Measurements from ENCODE around the gene SLC16A12. TPM values are rescaled to one million over a fixed set of nuclear protein-coding genes. Genes with fewer than 3 reads are reported as not detected.
A peak's percentile ranks its signal among the peaks of the same experiment; 100 is the strongest.

The SLC16A12 gene
- total RNA-seq, 1 donor from 2014 or later: not detected

GRCh38 chr10:89502549-89502948, 32.8 kb downstream of the SLC16A12 start:
- no peak for FAIRE-seq

GRCh38 chr10:89494575-89494974, 40.8 kb downstream of the SLC16A12 start:
- no peaks in the 10 kb centered on the region for H3K27me3 ChIP-seq (ENCODE audit: control insufficient read depth, insufficient read depth, low read length)
- no peak for TF ChIP-seq CTCF (IDR thresholded peaks at IDR 0.05; ENCODE audit: insufficient read depth, low read length, severe bottlenecking)
- no peak for DNase-seq (ENCODE audit: low read depth)
- no peak for FAIRE-seq
- no peaks in the 10 kb centered on the region for H3K36me3 ChIP-seq (ENCODE audit: control insufficient read depth, insufficient read depth, low read length)
- H3K4me3 ChIP-seq (ENCODE audit: low read depth, low read length): no peak overlapping the region

More at GRCh38 chr10:89502549-89502948, 32.8 kb downstream of the SLC16A12 start:
- Histone ChIP-seq H3K27me3 (ENCODE audit: control insufficient read depth, insufficient read depth, low read length) (no peaks in the 10 kb centered on the region), H3K4me3 (ENCODE audit: low read depth, low read length) (no peak overlapping the region), H3K36me3 (ENCODE audit: control insufficient read depth, insufficient read depth, low read length) (no peaks in the 10 kb centered on the region)
- peak; percentile 79 for DNase-seq (ENCODE audit: low read depth)
- TF ChIP-seq CTCF (IDR thresholded peaks at IDR 0.05; ENCODE audit: insufficient read depth, low read length, severe bottlenecking): no peak

GRCh38 chr10:89494068-89494467, 41.3 kb downstream of the SLC16A12 start:
- FAIRE-seq (no peak), DNase-seq (ENCODE audit: low read depth) (no peak)
- H3K36me3 ChIP-seq (ENCODE audit: control insufficient read depth, insufficient read depth, low read length): no peaks in the 10 kb centered on the region
- TF ChIP-seq CTCF (IDR thresholded peaks at IDR 0.05; ENCODE audit: insufficient read depth, low read length, severe bottlenecking): no peak
- H3K27me3 ChIP-seq (ENCODE audit: control insufficient read depth, insufficient read depth, low read length): no peaks in the 10 kb centered on the region
- no peak overlapping the region for H3K4me3 ChIP-seq (ENCODE audit: low read depth, low read length)

- no peak for FAIRE-seq
Measured at GRCh38 chr10:89491932-89492331, 43.5 kb downstream of the SLC16A12 start.

GRCh38 chr10:89490596-89491335, 44.6 kb downstream of the SLC16A12 start:
- FAIRE-seq (no peak), DNase-seq (ENCODE audit: low read depth) (no peak)
- Histone ChIP-seq H3K4me3 (ENCODE audit: low read depth, low read length) (no peak overlapping the region), H3K36me3 (ENCODE audit: control insufficient read depth, insufficient read depth, low read length) (no peaks in the 10 kb centered on the region), H3K27me3 (ENCODE audit: control insufficient read depth, insufficient read depth, low read length) (no peaks in the 10 kb centered on the region)
- TF ChIP-seq CTCF (IDR thresholded peaks at IDR 0.05; ENCODE audit: insufficient read depth, low read length, severe bottlenecking): no peak

More at GRCh38 chr10:89491932-89492331, 43.5 kb downstream of the SLC16A12 start:
- Histone ChIP-seq H3K36me3 (ENCODE audit: control insufficient read depth, insufficient read depth, low read length) (no peaks in the 10 kb centered on the region), H3K27me3 (ENCODE audit: control insufficient read depth, insufficient read depth, low read length) (no peaks in the 10 kb centered on the region), H3K4me3 (ENCODE audit: low read depth, low read length) (no peak overlapping the region)
- TF ChIP-seq CTCF (IDR thresholded peaks at IDR 0.05; ENCODE audit: insufficient read depth, low read length, severe bottlenecking): no peak
- DNase-seq (ENCODE audit: low read depth): no peak

GRCh38 chr10:89482256-89482655, 53.1 kb downstream of the SLC16A12 start:
- H3K4me3 ChIP-seq (ENCODE audit: low read depth, low read length): no peak overlapping the region
- TF ChIP-seq CTCF (IDR thresholded peaks at IDR 0.05; ENCODE audit: insufficient read depth, low read length, severe bottlenecking): no peak
- FAIRE-seq (no peak), DNase-seq (ENCODE audit: low read depth) (no peak)
- no peaks in the 10 kb centered on the region for H3K27me3 ChIP-seq (ENCODE audit: control insufficient read depth, insufficient read depth, low read length)
- no peaks in the 10 kb centered on the region for H3K36me3 ChIP-seq (ENCODE audit: control insufficient read depth, insufficient read depth, low read length)
